Measurements from ENCODE around the gene PLEKHH3. TPM values are rescaled to one million over a fixed set of nuclear protein-coding genes. Genes with fewer than 3 reads are reported as not detected.

PLEKHH3 gene
- total and polyA plus RNA-seq, 10 of the 15 experiments (the other 5 are each of a cell fraction or from before 2014, with no cell fraction given), result 0.31 to 38.0 (median 11.0) TPM

DNA sequence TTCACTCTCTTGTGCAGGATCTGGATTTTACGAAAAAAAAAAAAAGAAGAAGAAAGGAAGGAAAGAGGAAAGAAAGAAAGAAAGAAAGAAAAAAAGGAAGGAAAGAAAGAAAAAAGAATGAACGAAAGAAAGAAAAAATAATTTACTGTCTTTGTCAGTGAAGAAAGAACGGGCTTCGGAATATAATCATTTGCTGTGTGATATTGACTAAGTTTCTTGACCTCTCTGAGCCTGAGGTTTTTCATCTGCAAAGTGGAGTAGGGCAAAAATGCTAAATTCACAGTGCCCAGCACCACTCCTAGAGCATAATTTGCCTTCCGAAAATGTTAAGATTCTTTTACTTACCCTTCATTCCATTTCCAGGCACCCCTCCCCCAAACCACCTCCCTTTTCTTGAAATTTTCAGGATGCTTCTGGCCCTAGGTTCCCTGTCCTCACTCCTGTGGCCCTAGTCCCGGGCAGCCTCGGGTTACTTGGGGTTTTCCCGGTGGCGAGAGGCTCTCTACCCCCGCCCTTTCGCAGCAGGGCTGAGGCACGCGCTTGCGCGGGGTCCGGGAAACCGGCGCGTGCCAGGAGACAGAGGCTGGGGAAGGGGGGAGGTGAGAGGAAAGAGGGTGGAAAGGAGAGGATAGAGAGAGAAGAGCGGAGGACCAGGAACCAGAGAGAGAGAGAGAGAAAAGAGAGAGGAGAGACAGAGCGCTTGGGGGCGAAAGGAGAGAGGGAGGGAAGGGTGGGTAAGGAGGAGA lies 5.4 kb upstream of the PLEKHH3 start, which contains the start of gene CNTNAP1 (continued):
- peak; percentile 56; the same call in 1 of the 2 replicates for TF ChIP-seq RELB (IDR thresholded peaks at IDR 0.05; ENCODE audit: low read depth)
- TF ChIP-seq POU2F2 (IDR thresholded peaks at IDR 0.05; ENCODE audit: borderline replicate concordance, low read depth, low read length), result no peak
- peak; percentile 75 for TF ChIP-seq SKIL (IDR thresholded peaks at IDR 0.05; ENCODE audit: low read depth, poor library complexity, severe bottlenecking)
- no peak for TF ChIP-seq CBX5 (IDR thresholded peaks at IDR 0.05; ENCODE audit: low read depth)
- 0 out of 2 replicates have a peak, but pooled peaks have one; percentile 22 for TF ChIP-seq ATF7 (IDR thresholded peaks at IDR 0.05; ENCODE audit: low read depth)
- no peak for TF ChIP-seq ZBTB33 (IDR thresholded peaks at IDR 0.05)
- TF ChIP-seq YBX1 (IDR thresholded peaks at IDR 0.05), result peak; percentile 74; the same call in 1 of the 2 replicates
- no peak for TF ChIP-seq LARP7 (IDR thresholded peaks at IDR 0.05)
